ENCODE measurements around the gene SMC3. TPM values are rescaled to one million over a fixed set of nuclear protein-coding genes. Genes with fewer than 3 reads are reported as not detected.
"Not testable (repeated sequence)": the region's sequence is repeated elsewhere in the genome, so short reads cannot be mapped to it uniquely, and the experiment has no call there.

Gene SMC3
- polyA plus RNA-seq, 2 of the 4 experiments (the other 2 are of a cell fraction) = 59.5 to 60.5 TPM

DNA sequence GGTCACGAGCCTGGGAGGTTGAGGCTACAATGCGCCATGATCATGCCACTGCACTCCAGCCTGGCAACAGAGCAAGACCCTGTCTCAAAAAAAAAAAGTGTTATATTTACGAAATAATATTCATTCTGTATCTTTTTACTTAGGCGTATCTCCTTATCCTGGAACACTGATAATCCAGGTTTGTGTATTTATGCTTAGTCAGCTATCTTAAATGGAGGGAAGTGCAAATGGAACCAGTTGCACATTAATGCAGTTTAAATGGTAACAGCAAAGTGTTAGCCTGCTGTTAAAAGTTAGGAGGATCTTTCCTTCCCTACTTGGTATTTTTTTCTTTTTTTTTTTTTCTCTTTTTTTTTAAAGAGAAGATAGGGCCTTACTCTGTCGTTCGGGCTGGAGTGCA lies 40.6 kb downstream of the SMC3 start:
- ChIA-PET POLR2A (interaction anchor here (0.6 kb wide), 1 partner anchor 303 kb away, joined by 15 read pairs; the partner anchor contains the start of gene SMNDC1), CTCF (interaction anchor here (0.6 to 3.2 kb wide), 18 partner anchors 8 to 1707 kb away, joined by 3 to 33 read pairs (median 4); no protein-coding TSS in a partner anchor)
- no peak overlapping the region for H3K27ac ChIP-seq
- ATAC-seq = no peak
- 77% methylated on average over 6 of the region's 6 CpGs for WGBS (ENCODE audit: missing lambda C conversion rate)
- H3K9me3 ChIP-seq = no peaks in the 10 kb centered on the region
- FAIRE-seq = no peak
- H3K4me1 ChIP-seq = 0 out of 3 replicates have a peak, but pooled peaks cover 5% of the 10 kb centered on the region
- DNase-seq (ENCODE audit: low read depth in 1 of 2, low spot score in 1 of 2) = no peak
- H3K4me3 ChIP-seq = no peak overlapping the region
- H3K4me2 ChIP-seq = no peak overlapping the region
- no peak for TF ChIP-seq HOXB13 (CRISPR knock-in tag; IDR thresholded peaks at IDR 0.05; ENCODE audit: low read depth)
- no peak for TF ChIP-seq RCOR1 (IDR thresholded peaks at IDR 0.05; ENCODE audit: low read depth, low read length)
- TF ChIP-seq KDM1A (IDR thresholded peaks at IDR 0.05; ENCODE audit: low read depth) = no peak
- peak; percentile 95 for TF ChIP-seq MAFK (IDR thresholded peaks at IDR 0.05; ENCODE audit: partially characterized antibody)
- no peak for TF ChIP-seq POLR2AphosphoS2 (conservative IDR thresholded peaks at IDR 0.05; ENCODE audit: low read length)

DNA sequence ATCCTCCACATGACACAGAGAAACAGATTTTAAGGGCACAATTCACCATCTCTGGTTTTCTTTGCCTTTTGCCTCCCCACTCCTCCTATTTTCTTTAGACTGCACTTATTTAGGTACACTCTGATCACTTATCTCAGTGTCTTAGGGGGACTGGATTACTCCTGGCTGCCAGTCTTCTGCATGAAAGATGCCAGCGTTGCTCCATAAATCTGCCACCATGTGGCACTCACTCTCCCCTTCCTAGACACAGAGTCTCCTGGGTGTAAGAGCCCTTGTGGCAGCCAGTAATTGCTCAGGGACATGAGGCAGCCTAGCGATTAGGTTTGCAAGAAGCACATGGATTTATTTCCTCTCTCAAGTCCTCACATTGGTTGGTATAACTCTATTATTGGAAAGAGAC lies 42.1 kb downstream of the SMC3 start:
- TF ChIP-seq, protein P1, sequence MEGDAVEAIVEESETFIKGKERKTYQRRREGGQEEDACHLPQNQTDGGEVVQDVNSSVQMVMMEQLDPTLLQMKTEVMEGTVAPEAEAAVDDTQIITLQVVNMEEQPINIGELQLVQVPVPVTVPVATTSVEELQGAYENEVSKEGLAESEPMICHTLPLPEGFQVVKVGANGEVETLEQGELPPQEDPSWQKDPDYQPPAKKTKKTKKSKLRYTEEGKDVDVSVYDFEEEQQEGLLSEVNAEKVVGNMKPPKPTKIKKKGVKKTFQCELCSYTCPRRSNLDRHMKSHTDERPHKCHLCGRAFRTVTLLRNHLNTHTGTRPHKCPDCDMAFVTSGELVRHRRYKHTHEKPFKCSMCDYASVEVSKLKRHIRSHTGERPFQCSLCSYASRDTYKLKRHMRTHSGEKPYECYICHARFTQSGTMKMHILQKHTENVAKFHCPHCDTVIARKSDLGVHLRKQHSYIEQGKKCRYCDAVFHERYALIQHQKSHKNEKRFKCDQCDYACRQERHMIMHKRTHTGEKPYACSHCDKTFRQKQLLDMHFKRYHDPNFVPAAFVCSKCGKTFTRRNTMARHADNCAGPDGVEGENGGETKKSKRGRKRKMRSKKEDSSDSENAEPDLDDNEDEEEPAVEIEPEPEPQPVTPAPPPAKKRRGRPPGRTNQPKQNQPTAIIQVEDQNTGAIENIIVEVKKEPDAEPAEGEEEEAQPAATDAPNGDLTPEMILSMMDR (IDR thresholded peaks at IDR 0.05) = no peak
- TF ChIP-seq CHD2 (IDR thresholded peaks at IDR 0.05; ENCODE audit: low read length, partially characterized antibody) (no peak), ZSCAN20 (CRISPR knock-in tag; IDR thresholded peaks at IDR 0.05) (no peak), RAD21 (conservative IDR thresholded peaks at IDR 0.05 in 1 of 2, IDR thresholded peaks at IDR 0.05 in 1 of 2) (peak in 1 of 2 experiments; percentile 26; a peak in 3 of 5 replicates)
- TF ChIP-seq, protein P2, sequence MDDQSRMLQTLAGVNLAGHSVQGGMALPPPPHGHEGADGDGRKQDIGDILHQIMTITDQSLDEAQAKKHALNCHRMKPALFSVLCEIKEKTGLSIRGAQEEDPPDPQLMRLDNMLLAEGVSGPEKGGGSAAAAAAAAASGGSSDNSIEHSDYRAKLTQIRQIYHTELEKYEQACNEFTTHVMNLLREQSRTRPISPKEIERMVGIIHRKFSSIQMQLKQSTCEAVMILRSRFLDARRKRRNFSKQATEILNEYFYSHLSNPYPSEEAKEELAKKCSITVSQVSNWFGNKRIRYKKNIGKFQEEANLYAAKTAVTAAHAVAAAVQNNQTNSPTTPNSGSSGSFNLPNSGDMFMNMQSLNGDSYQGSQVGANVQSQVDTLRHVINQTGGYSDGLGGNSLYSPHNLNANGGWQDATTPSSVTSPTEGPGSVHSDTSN (IDR thresholded peaks at IDR 0.05) = no peak
- DNase-seq (ENCODE audit: low read depth in 1 of 2, low spot score in 1 of 2) (peak; percentile 18 to 57), ATAC-seq (peak; percentile 81 to 94), FAIRE-seq (no peak)
- no peak overlapping the region for H3K27ac ChIP-seq
- H3K4me2 ChIP-seq = no peak overlapping the region
- CTCF ChIA-PET = interaction anchor here (0.6 to 3.2 kb wide), 15 partner anchors 13 to 287 kb away, joined by 3 to 33 read pairs (median 3); partner anchors contain the start of gene RBM20
- no peaks in the 10 kb centered on the region for H3K9me3 ChIP-seq
- no peak overlapping the region for H3K4me3 ChIP-seq
- H3K4me1 ChIP-seq = 0 out of 3 replicates have a peak, but pooled peaks cover 5% of the 10 kb centered on the region
- WGBS (ENCODE audit: missing lambda C conversion rate) = 14% methylated on average over 2 of the region's 2 CpGs
- POLR2A ChIA-PET = no interaction called here

- ChIA-PET CTCF (interaction anchor here (0.7 to 7.3 kb wide), 49 partner anchors 8 to 394 kb away, joined by 3 to 88 read pairs (median 4); no protein-coding TSS in a partner anchor), POLR2A (no interaction called here)
- DNase-seq (ENCODE audit: low read depth in 1 of 2, low spot score in 1 of 2) (peak; percentile 50 to 58), ATAC-seq (peak; percentile 73 to 80), FAIRE-seq (no peak)
- WGBS (ENCODE audit: missing lambda C conversion rate) = 3% methylated on average over 3 of the region's 3 CpGs
- H3K4me2 ChIP-seq = no peak overlapping the region
- 0 out of 3 replicates have a peak, but pooled peaks cover 8% of the 10 kb centered on the region for H3K4me1 ChIP-seq
- H3K9me3 ChIP-seq = no peaks in the 10 kb centered on the region
- H3K27ac ChIP-seq = peak overlapping the region in 1 of 2 experiments; percentile 8; a peak in 2 of 6 replicates
- TF ChIP-seq EP300 (IDR thresholded peaks at IDR 0.05) = no peak
- TF ChIP-seq, protein P1 (IDR thresholded peaks at IDR 0.05) = peak; percentile 95
- TF ChIP-seq RAD21 (conservative IDR thresholded peaks at IDR 0.05 in 1 of 2, IDR thresholded peaks at IDR 0.05 in 1 of 2) = peak; percentile 96 to 97
- peak in 1 of 2 experiments; percentile 30; a peak in 2 of 4 replicates for TF ChIP-seq CEBPB (IDR thresholded peaks at IDR 0.05)
- TF ChIP-seq POLR2A (IDR thresholded peaks at IDR 0.05; ENCODE audit: low read length) = no peak
- peak; percentile 91 for TF ChIP-seq SMC3 (IDR thresholded peaks at IDR 0.05)
- H3K4me3 ChIP-seq = no peak overlapping the region
These were observed 42.8 kb downstream of the SMC3 start for GRCh38 chr10:110610308-110610774.

GRCh38 chr10:110610781-110611180 lies 43.3 kb downstream of the SMC3 start:
- CTCF ChIA-PET = interaction anchor here (0.7 to 7.3 kb wide), 51 partner anchors 8 to 394 kb away, joined by 3 to 88 read pairs (median 4); no protein-coding TSS in a partner anchor
- ATAC-seq; H3K9me3 ChIP-seq; DNase-seq (ENCODE audit: low read depth in 1 of 2, low spot score in 1 of 2); POLR2A ChIA-PET; H3K4me2 ChIP-seq; H3K4me3 ChIP-seq; H3K4me1 ChIP-seq; FAIRE-seq: not testable (repeated sequence)
- peak overlapping the region; percentile 22 to 47; a peak in 3 of 6 replicates for H3K27ac ChIP-seq
- 58% methylated on average over 3 of the region's 3 CpGs for WGBS (ENCODE audit: missing lambda C conversion rate)
